K562 (cell line): ENCODE results near the gene CMIP. TPM values are rescaled to one million over a fixed set of nuclear protein-coding genes. Genes with fewer than 3 reads are reported as not detected.

Experiments used
- ARID3B ChIP-seq: fragments of 250-450 bp; sonication (Bioruptor Pico); IDR thresholded peaks from 2 replicates; pipeline ENCODE4 v1.4.0; 2020; ENCODE audit warnings: borderline replicate concordance
- MAX ChIP-seq: sonication (generic); formaldehyde crosslinking; IDR thresholded peaks from 2 replicates; pipeline ENCODE4 v1.9.0; 2022; ENCODE audit warnings: mild to moderate bottlenecking, missing genetic modification reagents
- NCOA1 ChIP-seq: fragments of 450-650 bp; IDR thresholded peaks from 2 replicates; pipeline ENCODE4 v1.6.1; 2016; ENCODE audit warnings: low read depth
- NFE2L1 ChIP-seq: fragments of 450-650 bp; IDR thresholded peaks from 2 replicates; pipeline ENCODE4 v1.6.1; 2016; ENCODE audit warnings: missing genetic modification characterization, low read depth, mild to moderate bottlenecking, missing compliant biosample characterization, moderate library complexity, borderline replicate concordance
- PML ChIP-seq: IDR thresholded peaks from 2 replicates; pipeline ENCODE4 v1.6.1; 2012; ENCODE audit warnings: low read length, inconsistent platforms
- RAD21 ChIP-seq, 2 experiments: fragments of 250-450 bp in 1 of 2; fragments of 450-650 bp in 1 of 2; sonication (Bioruptor Pico) in 1 of 2; formaldehyde crosslinking in 1 of 2; IDR thresholded peaks in 1 of 2; conservative IDR thresholded peaks in 1 of 2; 2 replicates each; pipeline versions ENCODE4 v1.4.0 to v1.8.0; 2020 to 2022; ENCODE audit warnings: mild to moderate bottlenecking in 2 of 2, moderate library complexity in 1 of 2
- RBM22 ChIP-seq: fragments of 200-400 bp; formaldehyde crosslinking; IDR thresholded peaks from 2 replicates; pipeline ENCODE4 v1.6.1; 2018; ENCODE audit warnings: low read length, low read depth; ENCODE audit not compliant: poor library complexity, severe bottlenecking
- SMC3 ChIP-seq: conservative IDR thresholded peaks from 2 replicates; pipeline ENCODE4 v1.6.1; 2011; ENCODE audit warnings: low read depth, low read length, improper control_type of control experiment; ENCODE audit not compliant: insufficient read depth
- SOX6 ChIP-seq: fragments of 450-650 bp; IDR thresholded peaks from 2 replicates; pipeline ENCODE4 v1.6.1; 2014; ENCODE audit warnings: mild to moderate bottlenecking
- SRSF9 ChIP-seq: fragments of 200-400 bp; formaldehyde crosslinking; IDR thresholded peaks from 2 replicates; pipeline ENCODE4 v1.6.1; 2017; ENCODE audit warnings: low read depth, low read length, borderline replicate concordance
- ZNF263 ChIP-seq: sonication (generic); formaldehyde crosslinking; IDR thresholded peaks from 2 replicates; pipeline ENCODE4 v1.8.0; 2022; ENCODE audit warnings: mild to moderate bottlenecking, missing genetic modification reagents, borderline replicate concordance
- polyA plus RNA-seq, 8 experiments: library from polyadenylated mRNA; depleted of rRNA in 4 of 8; stranded (reverse) in 5 of 8; unstranded in 3 of 8; fragments of >200 nt; fragmentation: Nextera tagmentation in 2 of 8; fragmentation: Illumina TruSeq in 1 of 8; extraction: Ambion mirVana in 2 of 8; extraction: Trizol in 1 of 8; gene quantifications; 2 replicates each; pipeline versions ENCODE4 v1.2.1 to v1.2.3, GENCODE V29; 2011 to 2014; ENCODE audit warnings: inconsistent platforms in 1 of 8, missing spikeins in 1 of 8
- total RNA-seq, 7 experiments: library from RNA; depleted of rRNA in 6 of 7; stranded (reverse); fragments of >200 nt in 6 of 7; fragmentation: Illumina TruSeq in 2 of 7; extraction: Trizol in 2 of 7; gene quantifications; 2 replicates each; pipeline versions ENCODE4 v1.2.1 to v1.2.3, GENCODE V29; 2011 to 2021; ENCODE audit warnings: low replicate concordance in 1 of 7
- TF ChIP-seq, protein P1 (sequence below): fragments of 450-650 bp; IDR thresholded peaks from 2 replicates; pipeline ENCODE4 v1.6.1; 2016; ENCODE audit warnings: mild to moderate bottlenecking, moderate library complexity

CMIP gene
- total and polyA plus RNA-seq, 9 of the 15 experiments (the other 6 are each of a cell fraction or from before 2014, with no cell fraction given), result 0.94 to 82.5 (median 10.3) TPM

- no peak for TF ChIP-seq SRSF9
- peak; percentile 81 for TF ChIP-seq ZNF263 (CRISPR knock-in tag)
- no peak for TF ChIP-seq PML
- TF ChIP-seq NFE2L1 (tag), result no peak
- TF ChIP-seq RAD21 (CRISPR knock-in tag; conservative IDR thresholded peaks at IDR 0.05 in 1 of 2, IDR thresholded peaks at IDR 0.05 in 1 of 2), result peak; percentile 83 to 92
- TF ChIP-seq SOX6, result no peak
- TF ChIP-seq SMC3, result peak; percentile 86
- peak; percentile 44 for TF ChIP-seq RBM22
- TF ChIP-seq, protein P1, sequence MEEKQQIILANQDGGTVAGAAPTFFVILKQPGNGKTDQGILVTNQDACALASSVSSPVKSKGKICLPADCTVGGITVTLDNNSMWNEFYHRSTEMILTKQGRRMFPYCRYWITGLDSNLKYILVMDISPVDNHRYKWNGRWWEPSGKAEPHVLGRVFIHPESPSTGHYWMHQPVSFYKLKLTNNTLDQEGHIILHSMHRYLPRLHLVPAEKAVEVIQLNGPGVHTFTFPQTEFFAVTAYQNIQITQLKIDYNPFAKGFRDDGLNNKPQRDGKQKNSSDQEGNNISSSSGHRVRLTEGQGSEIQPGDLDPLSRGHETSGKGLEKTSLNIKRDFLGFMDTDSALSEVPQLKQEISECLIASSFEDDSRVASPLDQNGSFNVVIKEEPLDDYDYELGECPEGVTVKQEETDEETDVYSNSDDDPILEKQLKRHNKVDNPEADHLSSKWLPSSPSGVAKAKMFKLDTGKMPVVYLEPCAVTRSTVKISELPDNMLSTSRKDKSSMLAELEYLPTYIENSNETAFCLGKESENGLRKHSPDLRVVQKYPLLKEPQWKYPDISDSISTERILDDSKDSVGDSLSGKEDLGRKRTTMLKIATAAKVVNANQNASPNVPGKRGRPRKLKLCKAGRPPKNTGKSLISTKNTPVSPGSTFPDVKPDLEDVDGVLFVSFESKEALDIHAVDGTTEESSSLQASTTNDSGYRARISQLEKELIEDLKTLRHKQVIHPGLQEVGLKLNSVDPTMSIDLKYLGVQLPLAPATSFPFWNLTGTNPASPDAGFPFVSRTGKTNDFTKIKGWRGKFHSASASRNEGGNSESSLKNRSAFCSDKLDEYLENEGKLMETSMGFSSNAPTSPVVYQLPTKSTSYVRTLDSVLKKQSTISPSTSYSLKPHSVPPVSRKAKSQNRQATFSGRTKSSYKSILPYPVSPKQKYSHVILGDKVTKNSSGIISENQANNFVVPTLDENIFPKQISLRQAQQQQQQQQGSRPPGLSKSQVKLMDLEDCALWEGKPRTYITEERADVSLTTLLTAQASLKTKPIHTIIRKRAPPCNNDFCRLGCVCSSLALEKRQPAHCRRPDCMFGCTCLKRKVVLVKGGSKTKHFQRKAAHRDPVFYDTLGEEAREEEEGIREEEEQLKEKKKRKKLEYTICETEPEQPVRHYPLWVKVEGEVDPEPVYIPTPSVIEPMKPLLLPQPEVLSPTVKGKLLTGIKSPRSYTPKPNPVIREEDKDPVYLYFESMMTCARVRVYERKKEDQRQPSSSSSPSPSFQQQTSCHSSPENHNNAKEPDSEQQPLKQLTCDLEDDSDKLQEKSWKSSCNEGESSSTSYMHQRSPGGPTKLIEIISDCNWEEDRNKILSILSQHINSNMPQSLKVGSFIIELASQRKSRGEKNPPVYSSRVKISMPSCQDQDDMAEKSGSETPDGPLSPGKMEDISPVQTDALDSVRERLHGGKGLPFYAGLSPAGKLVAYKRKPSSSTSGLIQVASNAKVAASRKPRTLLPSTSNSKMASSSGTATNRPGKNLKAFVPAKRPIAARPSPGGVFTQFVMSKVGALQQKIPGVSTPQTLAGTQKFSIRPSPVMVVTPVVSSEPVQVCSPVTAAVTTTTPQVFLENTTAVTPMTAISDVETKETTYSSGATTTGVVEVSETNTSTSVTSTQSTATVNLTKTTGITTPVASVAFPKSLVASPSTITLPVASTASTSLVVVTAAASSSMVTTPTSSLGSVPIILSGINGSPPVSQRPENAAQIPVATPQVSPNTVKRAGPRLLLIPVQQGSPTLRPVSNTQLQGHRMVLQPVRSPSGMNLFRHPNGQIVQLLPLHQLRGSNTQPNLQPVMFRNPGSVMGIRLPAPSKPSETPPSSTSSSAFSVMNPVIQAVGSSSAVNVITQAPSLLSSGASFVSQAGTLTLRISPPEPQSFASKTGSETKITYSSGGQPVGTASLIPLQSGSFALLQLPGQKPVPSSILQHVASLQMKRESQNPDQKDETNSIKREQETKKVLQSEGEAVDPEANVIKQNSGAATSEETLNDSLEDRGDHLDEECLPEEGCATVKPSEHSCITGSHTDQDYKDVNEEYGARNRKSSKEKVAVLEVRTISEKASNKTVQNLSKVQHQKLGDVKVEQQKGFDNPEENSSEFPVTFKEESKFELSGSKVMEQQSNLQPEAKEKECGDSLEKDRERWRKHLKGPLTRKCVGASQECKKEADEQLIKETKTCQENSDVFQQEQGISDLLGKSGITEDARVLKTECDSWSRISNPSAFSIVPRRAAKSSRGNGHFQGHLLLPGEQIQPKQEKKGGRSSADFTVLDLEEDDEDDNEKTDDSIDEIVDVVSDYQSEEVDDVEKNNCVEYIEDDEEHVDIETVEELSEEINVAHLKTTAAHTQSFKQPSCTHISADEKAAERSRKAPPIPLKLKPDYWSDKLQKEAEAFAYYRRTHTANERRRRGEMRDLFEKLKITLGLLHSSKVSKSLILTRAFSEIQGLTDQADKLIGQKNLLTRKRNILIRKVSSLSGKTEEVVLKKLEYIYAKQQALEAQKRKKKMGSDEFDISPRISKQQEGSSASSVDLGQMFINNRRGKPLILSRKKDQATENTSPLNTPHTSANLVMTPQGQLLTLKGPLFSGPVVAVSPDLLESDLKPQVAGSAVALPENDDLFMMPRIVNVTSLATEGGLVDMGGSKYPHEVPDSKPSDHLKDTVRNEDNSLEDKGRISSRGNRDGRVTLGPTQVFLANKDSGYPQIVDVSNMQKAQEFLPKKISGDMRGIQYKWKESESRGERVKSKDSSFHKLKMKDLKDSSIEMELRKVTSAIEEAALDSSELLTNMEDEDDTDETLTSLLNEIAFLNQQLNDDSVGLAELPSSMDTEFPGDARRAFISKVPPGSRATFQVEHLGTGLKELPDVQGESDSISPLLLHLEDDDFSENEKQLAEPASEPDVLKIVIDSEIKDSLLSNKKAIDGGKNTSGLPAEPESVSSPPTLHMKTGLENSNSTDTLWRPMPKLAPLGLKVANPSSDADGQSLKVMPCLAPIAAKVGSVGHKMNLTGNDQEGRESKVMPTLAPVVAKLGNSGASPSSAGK, result no peak
- no peak for TF ChIP-seq ARID3B (CRISPR knock-in tag)
- TF ChIP-seq NCOA1, result no peak
- peak; percentile 46; the same call in 1 of the 2 replicates for TF ChIP-seq MAX (CRISPR knock-in tag)
Measured at GRCh38 chr16:81696961-81697615, 252.5 kb downstream of the CMIP start (continued).
